IPS-18c (cell line): Measurements from ENCODE around the gene MLH3.

ENCODE experiments used
- H3K4me3 ChIP-seq: 2 replicates; pipeline ENCODE4 v1.7.0; 2013; ENCODE audit warnings: low read depth, mild to moderate bottlenecking, low read length, moderate library complexity; ENCODE audit not compliant: insufficient read depth
- H3K9me3 ChIP-seq: one replicate; pipeline ENCODE4 v1.6.1; 2013; ENCODE audit warnings: mild to moderate bottlenecking, low read length, moderate library complexity; ENCODE audit not compliant: control insufficient read depth, insufficient read depth

MLH3 gene

GRCh38 chr14:74965486-74966153, 85.6 kb downstream of the MLH3 start:
- Histone ChIP-seq H3K4me3 (no peak overlapping the region), H3K9me3 (no peaks in the 10 kb centered on the region)

GRCh38 chr14:74964787-74965485, 86.3 kb downstream of the MLH3 start:
- no peaks in the 10 kb centered on the region for H3K9me3 ChIP-seq
- H3K4me3 ChIP-seq, result no peak overlapping the region
